HL-60/S4 (cell line): ENCODE results near the gene ADD1.

ENCODE experiments used
- in situ Hi-C: fragments of 300-500 bp; cut with MboI; formaldehyde crosslinking; loops from 2 replicates; pipeline ENCODE4 v1.14.3; 2022; ENCODE audit warnings: low sequenced_read_pairs

Gene ADD1

DNA sequence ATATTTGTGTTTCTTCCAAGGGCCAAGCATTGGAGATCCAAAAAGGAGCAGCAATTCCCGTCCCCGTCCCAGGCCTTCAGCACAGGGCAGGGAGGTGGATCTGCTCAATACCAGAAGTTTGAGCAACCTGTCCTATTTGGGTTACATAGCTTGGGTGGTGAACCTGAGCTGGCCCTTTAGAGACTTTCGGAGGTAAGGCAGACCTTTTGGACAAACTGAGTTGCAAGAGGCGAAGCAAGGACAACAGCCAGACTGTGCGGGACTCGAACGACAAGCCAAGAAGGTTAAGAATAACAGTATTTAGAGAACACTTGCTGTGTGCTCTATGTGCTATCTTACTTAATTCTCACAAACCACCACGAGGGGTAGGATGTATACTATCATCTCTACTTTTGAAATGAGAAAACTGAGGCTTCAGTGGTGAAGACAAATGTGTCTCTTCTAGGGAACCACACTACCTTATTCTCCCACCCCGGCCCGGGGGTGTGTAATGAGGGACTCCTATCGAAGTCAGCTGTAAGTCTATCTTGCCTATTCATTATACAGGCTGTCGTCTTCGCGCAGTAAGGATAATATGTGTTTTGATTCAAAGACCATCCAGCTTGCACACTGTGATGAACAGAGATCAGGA is 118.3 kb downstream of the ADD1 start:
- in situ Hi-C loops: no loop called here

DNA sequence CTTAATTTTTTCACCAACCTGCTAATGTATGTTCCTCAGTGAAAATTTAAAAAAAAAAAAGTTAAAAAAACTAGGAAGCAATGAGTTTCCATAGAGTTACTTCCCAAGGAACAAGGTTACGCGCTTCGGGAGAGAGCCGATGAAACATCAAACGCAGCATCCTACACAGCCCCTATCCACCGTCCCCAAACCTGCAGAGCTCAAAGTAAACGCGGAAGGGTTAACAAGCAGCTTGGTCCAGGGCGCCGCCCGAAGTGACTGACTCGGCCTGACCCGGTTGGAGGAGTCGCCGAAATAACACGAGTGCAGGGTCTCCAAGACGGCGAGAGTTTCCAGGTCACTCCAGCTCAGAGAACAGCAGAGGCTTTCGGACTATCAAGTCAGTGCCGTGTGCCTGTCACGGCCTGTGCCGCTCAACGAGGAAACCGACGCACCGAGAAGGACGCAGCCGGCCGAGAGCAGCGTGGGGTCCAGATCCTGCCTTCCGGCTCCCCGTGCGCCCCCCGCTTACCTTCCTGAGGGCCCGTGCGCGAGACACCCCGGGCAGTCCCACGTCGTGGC is 119.0 kb downstream of the ADD1 start:
- in situ Hi-C loops: no loop called here

DNA sequence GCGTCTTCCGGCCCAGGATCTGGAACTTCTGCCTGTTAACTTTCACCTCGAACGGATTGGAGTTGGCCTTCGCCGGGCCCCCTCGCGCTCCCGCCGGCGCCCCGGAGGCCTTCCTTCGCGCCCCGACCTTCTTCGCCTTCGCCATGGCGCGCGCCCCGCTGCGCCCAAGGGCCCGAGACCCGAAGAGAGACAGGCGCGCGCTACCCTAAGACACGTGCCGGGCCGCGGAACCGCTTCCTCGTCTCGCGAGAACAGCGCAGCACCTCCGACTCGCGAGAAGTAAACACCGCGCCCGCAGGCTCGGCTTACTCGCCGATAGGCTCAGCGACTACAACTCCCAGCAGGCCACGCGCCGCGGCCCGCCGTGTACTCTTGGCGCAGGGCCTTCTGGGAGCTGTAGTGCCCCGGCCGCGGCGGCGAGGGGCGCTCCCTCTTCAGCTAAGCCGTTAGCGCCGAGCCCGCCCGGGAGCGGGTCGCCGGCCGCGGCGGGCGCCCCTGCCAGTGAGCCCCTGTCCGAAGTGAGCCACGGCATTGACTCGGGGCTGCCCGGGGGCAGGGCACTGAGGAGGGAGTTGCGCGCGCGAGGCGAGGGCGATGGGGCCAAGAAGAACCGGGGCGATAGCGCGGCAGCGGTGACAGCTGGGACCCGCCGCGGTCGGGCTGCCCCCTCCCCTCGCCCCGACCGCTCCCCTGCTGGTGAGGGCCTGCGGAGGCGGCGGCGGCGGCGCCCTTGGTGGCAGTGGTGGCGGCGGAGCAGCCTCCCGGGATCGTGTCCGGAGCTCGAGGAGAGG is 119.7 kb downstream of the ADD1 start, which contains the start of the genes GRK4 and NOP14:
Gene GRK4, plus strand, starts transcription at position 397 of the 791 bp plus-strand sequence. CDS start 500 bp downstream, outside the sequence.
Gene NOP14, minus strand, starts transcription at position 232 of the 791 bp plus-strand sequence. Its CDS starts 87 bp downstream, at position 145.
- in situ Hi-C loops: no loop called here

DNA sequence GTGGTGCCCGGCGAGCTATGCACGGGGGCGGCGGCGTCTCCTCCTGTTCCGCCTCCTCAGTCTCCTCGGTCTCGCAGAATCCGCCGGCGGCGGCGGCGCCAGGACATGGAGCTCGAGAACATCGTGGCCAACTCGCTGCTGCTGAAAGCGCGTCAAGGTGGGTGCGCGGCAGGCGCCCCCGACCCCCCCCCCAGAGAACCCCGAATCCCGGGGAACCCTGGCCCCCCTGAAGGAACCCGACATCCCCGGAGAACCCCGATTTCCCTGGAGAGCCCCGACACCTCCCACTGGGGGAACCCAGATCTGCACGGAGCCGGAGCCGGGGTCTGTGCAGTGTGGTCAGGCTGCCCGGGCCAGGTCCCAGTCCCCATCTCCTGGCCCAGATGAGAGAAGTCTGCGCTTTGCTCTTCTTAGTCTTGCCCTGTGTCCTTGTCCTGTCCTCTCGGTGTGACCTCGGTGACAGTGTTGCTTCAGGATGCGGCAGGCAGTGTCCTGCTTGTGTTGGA is 120.4 kb downstream of the ADD1 start:
- in situ Hi-C loops: no loop called here

DNA sequence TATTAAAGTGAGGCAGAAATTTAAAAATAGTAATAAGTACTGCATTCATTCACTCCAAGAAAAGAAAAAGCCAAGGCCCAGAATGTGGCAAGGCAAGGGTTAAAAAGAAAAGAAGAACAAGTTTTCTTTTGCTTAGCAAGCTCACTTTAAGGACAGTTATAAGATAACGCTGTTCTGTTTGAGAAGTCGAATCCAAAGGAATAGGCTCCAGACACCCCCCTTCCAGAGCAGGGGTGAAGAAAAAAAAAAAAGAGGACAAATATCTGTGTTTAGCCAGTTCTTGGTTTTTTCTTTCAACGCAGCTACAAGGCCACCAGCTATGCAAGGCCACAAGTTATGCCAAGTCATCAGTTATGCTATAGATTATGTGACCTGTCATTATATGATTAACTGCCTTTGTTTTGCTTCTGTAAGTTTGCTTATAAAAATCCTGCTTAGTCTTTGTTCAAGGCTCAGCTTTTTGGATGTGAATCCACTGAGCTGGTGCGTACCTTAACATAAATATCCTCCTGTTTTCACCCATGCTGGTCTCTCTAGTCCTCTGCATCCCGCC is 121.1 kb downstream of the ADD1 start:
- in situ Hi-C loops: no loop called here

DNA sequence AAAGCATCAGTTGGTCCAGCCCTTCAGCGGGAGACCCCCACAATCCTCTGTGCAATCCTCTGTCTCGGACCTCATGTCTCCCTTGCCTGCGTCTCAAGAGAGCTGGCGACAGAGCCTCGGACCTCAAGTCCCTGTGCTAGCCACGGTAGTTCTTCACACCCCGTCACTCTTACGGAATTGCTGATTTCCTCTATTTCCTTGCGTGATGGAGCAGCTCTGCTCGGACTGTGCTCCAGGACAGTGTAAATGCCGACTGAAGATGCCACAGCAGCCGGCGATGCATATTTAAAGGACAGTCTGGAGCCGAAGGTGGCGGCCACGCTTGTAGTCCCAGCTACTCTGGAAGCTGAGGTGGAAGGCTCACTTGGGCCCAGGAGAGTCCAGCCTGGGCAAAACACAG is 121.6 kb downstream of the ADD1 start:
- in situ Hi-C loops: no loop called here

DNA sequence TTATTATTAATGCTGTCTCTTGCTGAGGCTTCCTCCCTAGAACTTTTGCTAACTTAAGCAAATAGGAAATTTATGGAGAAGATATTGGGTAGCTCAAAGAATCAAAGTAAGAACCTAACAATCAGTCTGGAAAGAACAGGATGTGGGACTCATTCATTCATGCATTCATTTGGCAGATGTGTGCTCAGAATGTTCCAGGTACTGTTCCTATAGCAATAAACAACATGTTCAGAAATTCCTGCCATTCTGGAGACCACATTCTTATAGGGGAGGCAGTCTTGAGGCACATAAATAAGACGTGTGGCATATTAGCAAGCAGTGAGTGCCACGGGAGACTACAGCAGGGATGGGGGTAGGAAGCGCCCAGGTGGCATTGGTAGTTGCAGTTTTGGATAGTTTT is 124.7 kb downstream of the ADD1 start:
- in situ Hi-C loops: no loop called here

DNA sequence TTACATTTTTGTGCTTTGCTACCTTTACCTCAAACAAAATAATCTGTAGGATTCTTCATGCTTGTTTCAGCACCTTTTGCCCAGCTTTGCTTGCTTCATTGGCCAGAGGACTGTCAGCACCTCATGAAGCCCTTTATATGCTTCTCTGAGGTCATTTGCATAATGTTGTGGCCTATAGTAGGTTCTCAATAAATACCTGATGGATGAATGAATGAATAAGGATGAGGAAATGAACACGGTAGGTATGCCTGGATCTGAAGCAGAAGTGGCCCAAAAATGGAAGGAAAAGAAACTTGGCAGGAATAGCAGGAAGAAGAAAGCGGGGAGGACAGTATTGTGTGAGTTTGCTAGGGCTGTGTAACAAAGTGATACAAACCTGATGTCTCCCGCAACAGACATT is 127.6 kb downstream of the ADD1 start:
- in situ Hi-C loops: no loop called here

DNA sequence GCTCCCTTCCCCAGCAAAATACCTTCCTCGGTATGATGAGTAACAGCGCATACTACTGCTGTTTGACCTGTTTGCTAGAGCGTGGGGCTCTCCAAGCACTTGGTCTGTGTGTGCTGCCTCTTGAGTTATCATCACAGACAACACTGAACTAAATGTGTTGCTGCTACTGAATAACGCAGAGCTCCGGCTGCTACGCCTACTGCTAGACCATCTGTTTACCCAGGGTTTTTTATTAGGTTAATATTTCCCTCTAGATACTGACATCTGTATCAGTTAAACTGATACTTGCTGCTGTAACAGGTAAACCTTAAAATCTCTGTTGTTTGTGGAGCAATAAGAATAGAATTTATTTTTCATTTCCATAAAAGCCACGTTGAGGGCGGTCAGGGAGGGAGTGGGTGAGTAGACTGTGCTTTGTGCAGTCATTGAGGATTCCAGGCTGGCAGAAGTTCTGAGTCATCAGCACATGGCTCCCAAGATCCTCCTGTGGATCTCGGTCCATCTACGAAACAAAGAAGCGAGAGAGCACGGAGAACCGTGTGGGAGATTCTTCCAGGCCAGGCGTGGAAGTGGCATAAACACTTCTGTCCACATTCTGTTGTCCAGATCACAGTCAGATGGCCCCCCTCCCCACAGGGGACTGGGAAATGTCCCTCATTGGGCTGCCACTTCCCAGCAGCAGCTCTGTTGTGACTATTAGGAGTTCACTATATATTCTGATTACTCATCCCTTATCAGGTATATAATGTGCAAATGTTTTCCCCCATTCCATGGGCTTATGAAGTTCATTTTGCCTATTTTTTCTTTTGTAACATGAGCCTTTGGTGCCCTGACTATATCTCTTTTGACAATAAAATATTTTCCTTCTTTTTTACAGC is 133.8 kb downstream of the ADD1 start:
- in situ Hi-C loops: no loop called here
